C4-2B (cell line): ENCODE data around the gene PIGR.

ENCODE experiments used
- ZFX ChIP-seq: fragments of 450-650 bp; IDR thresholded peaks from 2 replicates; pipeline ENCODE4 v1.6.1; 2017
- TF ChIP-seq, protein P1 (sequence below): fragments of 450-650 bp; conservative IDR thresholded peaks from 2 replicates; pipeline ENCODE4 v1.5.1; 2017; ENCODE audit warnings: mild to moderate bottlenecking

DNA sequence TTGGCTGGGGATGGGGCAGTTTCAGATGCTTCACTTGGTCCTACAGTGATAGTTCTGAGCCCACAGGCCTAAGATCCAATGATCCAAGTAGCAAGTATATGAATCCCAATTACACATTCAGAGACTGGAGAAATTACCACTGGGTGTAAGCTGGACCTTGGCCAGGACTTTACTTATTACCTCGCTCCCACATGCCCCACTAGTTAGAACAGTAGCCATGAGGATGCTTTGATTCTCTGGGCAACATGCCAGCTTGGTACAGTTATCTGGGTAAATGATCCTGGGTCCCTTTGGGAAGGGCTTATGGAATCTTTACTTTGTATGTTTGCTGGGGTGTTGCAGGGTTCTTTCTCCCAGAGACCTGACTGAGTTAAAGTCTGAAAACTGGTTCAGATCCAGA is 29.0 kb upstream of the PIGR start:
- TF ChIP-seq, protein P1, sequence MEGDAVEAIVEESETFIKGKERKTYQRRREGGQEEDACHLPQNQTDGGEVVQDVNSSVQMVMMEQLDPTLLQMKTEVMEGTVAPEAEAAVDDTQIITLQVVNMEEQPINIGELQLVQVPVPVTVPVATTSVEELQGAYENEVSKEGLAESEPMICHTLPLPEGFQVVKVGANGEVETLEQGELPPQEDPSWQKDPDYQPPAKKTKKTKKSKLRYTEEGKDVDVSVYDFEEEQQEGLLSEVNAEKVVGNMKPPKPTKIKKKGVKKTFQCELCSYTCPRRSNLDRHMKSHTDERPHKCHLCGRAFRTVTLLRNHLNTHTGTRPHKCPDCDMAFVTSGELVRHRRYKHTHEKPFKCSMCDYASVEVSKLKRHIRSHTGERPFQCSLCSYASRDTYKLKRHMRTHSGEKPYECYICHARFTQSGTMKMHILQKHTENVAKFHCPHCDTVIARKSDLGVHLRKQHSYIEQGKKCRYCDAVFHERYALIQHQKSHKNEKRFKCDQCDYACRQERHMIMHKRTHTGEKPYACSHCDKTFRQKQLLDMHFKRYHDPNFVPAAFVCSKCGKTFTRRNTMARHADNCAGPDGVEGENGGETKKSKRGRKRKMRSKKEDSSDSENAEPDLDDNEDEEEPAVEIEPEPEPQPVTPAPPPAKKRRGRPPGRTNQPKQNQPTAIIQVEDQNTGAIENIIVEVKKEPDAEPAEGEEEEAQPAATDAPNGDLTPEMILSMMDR: no peak
- TF ChIP-seq ZFX: no peak
